DMS53 treated with DMSO at 0.1 percent for 48 hours (cell line): ENCODE data around the gene DES.
A peak's percentile ranks its signal among the peaks of the same experiment; 100 is the strongest.

ENCODE experiments used
- DNase-seq: peaks from one replicate; lab custom pipeline; 2025; ENCODE audit not compliant: unreplicated experiment; lab: John Stamatoyannopoulos, UW

DES gene

DNA sequence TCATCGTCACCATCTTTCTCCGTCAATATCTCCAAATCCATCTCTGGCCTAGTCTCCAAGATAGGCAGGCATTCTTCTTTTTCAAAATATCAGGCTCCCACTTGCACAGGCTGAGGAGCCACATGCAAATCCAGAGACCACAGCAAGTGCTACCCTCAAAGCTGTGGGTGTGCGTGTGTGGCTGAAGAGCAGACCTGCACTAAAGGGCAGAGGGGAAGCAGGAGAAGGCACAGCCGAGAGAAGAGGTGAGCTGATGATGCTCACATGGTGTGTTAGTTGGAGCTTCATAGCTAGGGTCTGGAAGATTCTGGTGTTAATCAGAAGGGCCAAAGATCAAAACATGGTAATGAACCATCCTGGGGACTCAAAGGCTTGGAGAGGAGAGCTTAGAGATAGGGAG, 20.3 kb downstream of the DES start:
- no peak for DNase-seq

DNA sequence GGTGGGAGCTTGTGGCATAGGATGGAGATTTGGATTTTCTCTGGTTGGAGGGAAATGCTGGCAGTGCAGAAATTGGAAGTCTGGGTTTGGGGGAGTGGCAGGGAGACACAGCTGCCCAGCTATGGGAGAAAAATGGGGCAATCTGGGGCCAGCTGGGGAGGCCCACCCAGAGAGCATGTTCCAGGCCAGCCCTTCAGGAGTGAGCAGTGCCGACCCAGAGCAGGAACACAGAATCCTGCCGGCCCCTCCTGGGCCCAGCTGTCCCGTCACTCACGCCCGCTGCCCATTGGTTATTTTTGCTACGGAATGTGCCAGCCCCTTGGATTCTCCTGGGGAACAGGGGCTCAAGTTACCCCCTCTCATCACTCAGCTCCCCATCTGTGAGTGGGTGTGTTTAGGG, 21.3 kb downstream of the DES start:
- DNase-seq, result no peak

DNA sequence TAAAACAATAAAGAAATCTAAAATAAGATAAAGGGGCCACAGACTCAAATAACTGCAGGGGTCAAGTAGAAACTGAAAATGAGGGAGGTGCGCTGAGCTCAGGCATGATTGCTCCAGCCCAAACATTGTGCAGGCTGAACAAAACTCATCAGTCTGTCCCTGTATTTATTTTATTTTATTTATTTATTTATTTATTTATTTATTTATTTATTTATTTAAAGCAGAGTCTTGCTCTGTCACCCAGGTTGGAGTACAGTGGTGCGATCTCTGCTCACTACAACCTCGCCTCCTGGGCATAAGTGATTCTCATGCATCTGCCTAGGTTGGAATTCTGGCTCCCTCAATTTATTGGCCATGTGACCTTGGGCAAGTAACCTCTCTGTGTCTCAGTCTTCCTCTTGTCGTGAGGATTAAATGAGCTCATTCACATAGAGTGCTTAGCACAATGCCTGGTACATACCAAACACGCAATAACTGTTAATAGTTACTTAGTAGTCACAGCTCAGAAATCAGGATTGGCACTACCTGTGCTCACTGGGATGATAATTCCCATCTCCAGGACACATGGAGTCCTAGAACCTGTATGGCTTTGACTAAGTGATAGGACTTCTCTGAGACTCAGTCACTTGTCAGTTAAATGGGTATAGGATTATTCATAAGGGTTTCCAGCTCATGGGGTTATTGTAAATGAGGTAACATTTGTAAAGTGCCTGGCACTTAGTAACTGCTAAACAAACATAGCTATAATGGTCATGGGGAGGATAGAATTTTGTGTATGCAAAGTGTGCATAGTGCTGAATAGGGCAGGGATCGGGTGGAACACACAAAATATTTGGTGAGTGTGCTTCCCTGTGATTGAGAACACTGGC, 22.4 kb downstream of the DES start:
- peak; percentile 10 for DNase-seq

DNA sequence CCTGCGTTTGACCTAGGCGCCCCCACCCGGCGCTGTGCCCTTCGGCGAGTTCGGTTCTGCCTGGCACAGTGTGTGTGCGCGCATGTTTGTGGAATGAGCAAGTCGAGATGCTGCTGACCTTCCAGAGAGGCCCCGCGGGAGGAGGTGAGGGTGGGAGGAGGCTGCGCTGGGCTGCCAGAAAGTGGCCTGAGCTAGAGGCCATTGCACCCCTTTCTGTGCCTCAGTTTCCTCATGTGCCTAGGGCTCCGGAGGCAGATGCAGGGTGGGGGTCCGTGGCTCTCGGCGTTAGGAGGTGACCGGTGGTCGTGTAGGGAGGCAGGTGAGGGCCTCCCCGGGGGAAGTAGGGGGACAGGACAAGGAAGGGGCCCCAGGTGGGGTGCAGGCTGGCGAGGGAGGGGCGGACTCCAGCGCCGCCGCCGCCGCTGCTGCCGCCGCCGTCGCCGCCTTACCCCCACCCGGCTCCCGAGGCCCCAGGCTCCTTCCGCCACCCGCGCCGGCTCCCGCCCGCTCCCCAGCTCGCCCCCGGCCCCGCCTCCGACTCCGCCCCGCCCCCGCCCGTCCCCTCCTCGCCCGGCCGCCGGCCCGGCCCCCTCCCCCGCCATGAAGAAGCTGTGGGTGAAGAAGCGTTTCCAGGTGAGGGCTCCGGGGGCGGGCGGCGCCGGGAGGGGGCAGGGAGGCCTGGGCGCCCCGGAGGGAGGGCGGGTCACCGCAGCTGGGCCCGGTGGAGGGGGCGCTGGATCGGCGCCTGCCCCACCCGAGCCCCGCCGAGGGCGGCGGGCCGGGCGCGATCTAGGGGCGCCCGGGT, 23.5 kb downstream of the DES start:
- DNase-seq, result peak; percentile 14

GRCh38 chr2:219442256-219443015, 24.3 kb downstream of the DES start:
- no peak for DNase-seq

GRCh38 chr2:219443016-219443696, 25.0 kb downstream of the DES start:
- no peak for DNase-seq

DNA sequence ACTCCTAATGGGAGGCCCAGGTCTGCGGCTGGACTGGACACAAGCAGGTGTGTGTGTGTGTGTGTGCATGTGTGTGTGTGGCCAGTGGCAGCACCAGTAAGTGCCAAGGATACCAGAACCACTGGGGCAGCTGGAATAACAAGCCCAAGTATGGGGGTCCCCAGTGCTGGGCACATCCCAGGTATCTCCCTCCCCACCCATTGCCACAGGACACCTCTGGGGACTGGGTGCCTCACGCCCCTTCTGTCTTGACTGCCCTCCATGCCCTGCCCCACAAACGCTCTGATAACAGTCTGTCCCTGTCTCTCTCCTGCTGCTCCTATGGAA, 25.5 kb downstream of the DES start:
- no peak for DNase-seq

DNA sequence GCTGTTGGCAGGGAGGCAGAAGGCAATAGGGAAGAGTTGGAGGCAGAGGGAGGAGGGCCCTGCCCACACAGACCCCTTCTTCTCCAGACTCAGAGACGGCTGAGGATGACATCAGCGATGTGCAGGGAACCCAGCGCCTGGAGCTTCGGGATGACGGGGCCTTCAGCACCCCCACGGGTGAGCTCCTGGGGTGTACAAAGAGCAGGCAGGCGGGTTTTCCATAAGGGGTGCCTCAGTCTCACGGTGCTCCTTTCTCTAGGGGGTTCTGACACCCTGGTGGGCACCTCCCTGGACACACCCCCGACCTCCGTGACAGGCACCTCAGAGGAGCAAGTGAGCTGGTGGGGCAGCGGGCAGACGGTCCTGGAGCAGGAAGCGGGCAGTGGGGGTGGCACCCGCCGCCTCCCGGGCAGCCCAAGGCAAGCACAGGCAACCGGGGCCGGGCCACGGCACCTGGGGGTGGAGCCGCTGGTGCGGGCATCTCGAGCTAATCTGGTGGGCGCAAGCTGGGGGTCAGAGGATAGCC, 26.5 kb downstream of the DES start:
- no peak for DNase-seq

DNA sequence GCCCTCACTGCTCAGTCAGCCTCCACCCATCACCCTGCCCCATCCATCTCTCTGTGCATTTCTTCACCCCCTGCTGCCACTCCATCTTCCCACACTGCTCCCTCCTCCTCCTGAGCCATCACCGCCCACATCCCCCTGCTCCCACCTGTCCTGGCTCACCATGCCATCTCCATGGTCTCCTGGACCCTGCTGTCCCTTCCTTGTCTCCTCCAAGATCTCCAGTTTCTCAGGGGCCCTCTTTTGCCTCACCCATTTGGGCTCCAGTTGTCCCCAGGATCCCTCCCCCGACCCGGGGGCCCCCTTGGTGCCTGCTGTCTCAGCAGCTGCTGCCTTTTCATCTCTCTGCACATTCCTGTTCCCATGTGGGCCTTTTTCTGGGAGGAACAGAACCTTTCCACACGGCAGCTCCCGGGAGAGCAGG, 27.1 kb downstream of the DES start:
- DNase-seq, result no peak

DNA sequence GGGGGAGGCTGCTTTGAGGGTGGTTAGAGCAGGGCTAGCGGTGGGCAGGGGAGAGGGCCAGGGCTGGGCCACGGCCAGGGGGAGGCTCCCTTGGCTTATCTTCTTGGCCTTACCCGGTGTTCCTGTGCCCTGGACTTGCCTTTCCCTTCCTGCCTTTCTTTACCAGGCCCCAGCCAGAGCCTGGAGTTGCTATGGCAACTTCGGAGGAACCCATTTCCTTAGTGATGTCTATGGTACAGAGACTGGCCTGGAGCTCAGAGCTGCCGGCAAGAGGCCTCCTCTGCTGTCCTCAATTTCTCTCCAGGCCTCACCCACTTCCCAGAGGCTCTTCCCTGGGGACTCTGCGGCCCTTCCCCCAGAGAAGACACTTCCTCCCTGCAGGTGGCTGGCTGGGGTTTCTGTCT, 27.9 kb downstream of the DES start:
- peak; percentile 23 for DNase-seq

DNA sequence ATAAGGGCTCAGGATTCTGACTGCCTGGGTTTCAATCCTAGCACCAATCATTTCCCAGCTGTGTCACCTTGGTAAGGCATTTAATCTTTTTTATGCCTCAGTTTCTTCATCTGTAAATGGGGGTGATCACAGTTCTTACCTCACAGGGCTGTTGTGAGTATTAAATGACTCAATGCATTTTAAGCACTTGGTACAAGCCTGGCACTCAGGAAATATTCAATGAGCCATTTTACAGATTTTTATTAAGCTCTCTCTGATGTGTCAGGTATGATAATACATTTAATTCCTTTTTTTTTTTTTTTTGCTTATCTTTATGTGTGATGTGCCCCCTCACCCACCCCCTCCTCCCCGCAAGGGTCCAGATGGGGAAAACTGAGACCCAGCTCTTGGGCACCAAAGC, 28.5 kb downstream of the DES start:
- no peak for DNase-seq

GRCh38 chr2:219447242-219448098, 29.3 kb downstream of the DES start:
- DNase-seq, result no peak

- no peak for DNase-seq
Measured at GRCh38 chr2:219448099-219448775, 30.1 kb downstream of the DES start.

GRCh38 chr2:219448776-219449341, 30.7 kb downstream of the DES start:
- no peak for DNase-seq

DNA sequence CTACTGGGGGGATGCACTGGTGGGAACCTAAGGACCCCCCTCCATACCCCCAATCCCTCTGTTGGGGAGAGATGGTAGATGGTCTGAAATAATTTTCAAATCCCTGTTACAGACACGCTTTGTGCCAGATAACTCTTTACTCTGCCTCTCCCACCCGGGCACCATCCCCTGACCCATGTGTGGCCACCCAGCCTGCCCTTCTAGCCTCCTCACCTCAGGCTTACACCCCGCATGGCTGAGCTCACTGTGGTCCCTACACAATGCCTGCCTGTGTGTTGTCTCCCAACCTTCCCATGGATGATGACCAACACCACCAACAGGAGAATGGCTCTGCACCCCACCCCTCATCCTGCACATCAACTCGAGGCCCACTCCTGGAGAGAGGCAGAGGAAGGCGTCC, 31.4 kb downstream of the DES start:
- DNase-seq, result no peak

GRCh38 chr2:219451661-219452360, 33.6 kb downstream of the DES start:
- no peak for DNase-seq

GRCh38 chr2:219452361-219453317, 34.5 kb downstream of the DES start:
- no peak for DNase-seq
